ENCODE measurements around the gene FCRL4. TPM values are rescaled to one million over a fixed set of nuclear protein-coding genes. Genes with fewer than 3 reads are reported as not detected.

The FCRL4 gene
- total RNA-seq, 1 donor from 2014 or later: not detected

DNA sequence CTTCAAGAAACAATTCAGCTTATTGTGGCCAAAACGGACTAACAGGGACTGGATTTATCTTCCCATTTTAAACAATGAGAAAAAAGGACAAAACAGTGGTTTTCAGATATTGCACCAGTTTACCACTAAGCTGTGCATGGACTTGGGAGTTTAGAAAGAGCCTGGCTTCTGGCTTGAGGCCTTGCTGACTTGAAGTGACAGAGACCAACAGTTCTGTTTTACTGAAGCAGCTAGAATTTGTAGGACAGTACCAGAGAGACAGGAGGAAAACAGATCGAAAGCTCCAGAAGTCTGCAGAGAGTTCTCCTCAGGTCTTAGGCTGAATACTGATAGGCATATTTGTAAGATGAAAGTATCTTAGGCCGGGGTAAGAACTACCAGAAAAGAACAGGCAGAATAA, 20.5 kb downstream of the FCRL4 start:
- no peaks in the 10 kb centered on the region for H3K36me3 Mint-ChIP-seq
- no peaks in the 10 kb centered on the region for H3K4me1 Mint-ChIP-seq (ENCODE audit: unreplicated experiment)
- TF ChIP-seq, protein P1, sequence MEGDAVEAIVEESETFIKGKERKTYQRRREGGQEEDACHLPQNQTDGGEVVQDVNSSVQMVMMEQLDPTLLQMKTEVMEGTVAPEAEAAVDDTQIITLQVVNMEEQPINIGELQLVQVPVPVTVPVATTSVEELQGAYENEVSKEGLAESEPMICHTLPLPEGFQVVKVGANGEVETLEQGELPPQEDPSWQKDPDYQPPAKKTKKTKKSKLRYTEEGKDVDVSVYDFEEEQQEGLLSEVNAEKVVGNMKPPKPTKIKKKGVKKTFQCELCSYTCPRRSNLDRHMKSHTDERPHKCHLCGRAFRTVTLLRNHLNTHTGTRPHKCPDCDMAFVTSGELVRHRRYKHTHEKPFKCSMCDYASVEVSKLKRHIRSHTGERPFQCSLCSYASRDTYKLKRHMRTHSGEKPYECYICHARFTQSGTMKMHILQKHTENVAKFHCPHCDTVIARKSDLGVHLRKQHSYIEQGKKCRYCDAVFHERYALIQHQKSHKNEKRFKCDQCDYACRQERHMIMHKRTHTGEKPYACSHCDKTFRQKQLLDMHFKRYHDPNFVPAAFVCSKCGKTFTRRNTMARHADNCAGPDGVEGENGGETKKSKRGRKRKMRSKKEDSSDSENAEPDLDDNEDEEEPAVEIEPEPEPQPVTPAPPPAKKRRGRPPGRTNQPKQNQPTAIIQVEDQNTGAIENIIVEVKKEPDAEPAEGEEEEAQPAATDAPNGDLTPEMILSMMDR (conservative IDR thresholded peaks at IDR 0.05): no peak
- H3K9me3 Mint-ChIP-seq: no peaks in the 10 kb centered on the region
- no peak overlapping the region for H3K27ac Mint-ChIP-seq
- H3K27me3 Mint-ChIP-seq: peaks cover 10% of the 10 kb centered on the region
- DNase-seq (ENCODE audit: extremely low spot score, unreplicated experiment): no peak
- H3K4me3 Mint-ChIP-seq: no peak overlapping the region

DNA sequence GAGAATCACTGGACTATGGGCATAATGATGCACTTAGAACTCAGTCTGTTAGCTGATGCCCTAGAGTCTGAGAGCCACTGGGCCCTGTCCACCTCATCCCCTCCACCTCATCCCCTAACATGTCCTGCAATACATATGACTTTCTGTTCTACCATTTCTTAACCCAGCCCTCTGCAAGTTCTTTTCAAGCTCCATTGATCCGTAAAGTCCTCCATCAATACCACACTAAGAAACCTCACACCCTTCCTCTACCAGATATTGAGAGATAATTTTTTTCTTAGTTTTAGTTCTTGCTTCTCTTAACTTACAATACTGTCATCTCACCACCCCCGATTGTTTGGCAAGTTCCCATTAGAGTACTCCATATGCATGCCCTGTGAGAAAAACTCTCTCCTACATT, 22.1 kb downstream of the FCRL4 start:
- no peaks in the 10 kb centered on the region for H3K36me3 Mint-ChIP-seq

DNA sequence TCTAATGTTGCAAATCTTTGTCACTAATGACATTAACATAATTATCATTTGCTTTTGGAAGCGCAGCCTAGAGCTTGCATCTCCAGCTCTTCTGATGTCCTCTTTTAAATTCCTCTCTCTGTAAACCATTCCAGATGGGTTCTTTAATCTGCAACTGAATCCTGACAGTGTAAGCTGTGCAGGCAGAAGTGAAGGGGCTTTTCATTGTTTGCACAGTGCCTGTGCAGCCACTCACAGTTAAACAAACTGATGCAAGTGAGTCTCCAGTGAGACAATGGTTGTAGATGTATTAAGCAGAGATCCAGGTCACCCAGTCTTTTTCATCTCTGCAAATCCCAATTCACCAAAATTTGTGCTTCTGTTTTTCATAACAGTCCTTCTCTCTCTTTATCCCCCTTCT, 23.0 kb downstream of the FCRL4 start:
- peaks cover 3% of the 10 kb centered on the region for H3K27me3 Mint-ChIP-seq
- no peak overlapping the region for H3K4me3 Mint-ChIP-seq
- no peaks in the 10 kb centered on the region for H3K9me3 Mint-ChIP-seq
- no peak for DNase-seq (ENCODE audit: extremely low spot score, unreplicated experiment)
- TF ChIP-seq, protein P1 (conservative IDR thresholded peaks at IDR 0.05): no peak
- H3K27ac Mint-ChIP-seq: no peak overlapping the region
- H3K4me1 Mint-ChIP-seq (ENCODE audit: unreplicated experiment): no peaks in the 10 kb centered on the region
- no peaks in the 10 kb centered on the region for H3K36me3 Mint-ChIP-seq

More for the DNA sequence above, 22.1 kb downstream of the FCRL4 start:
- Mint-ChIP-seq H3K4me3 (no peak overlapping the region), H3K4me1 (ENCODE audit: unreplicated experiment) (no peaks in the 10 kb centered on the region), H3K27me3 (peaks cover 7% of the 10 kb centered on the region), H3K27ac (no peak overlapping the region), H3K9me3 (no peaks in the 10 kb centered on the region)
- DNase-seq (ENCODE audit: extremely low spot score, unreplicated experiment): no peak
- TF ChIP-seq, protein P1 (conservative IDR thresholded peaks at IDR 0.05): no peak

DNA sequence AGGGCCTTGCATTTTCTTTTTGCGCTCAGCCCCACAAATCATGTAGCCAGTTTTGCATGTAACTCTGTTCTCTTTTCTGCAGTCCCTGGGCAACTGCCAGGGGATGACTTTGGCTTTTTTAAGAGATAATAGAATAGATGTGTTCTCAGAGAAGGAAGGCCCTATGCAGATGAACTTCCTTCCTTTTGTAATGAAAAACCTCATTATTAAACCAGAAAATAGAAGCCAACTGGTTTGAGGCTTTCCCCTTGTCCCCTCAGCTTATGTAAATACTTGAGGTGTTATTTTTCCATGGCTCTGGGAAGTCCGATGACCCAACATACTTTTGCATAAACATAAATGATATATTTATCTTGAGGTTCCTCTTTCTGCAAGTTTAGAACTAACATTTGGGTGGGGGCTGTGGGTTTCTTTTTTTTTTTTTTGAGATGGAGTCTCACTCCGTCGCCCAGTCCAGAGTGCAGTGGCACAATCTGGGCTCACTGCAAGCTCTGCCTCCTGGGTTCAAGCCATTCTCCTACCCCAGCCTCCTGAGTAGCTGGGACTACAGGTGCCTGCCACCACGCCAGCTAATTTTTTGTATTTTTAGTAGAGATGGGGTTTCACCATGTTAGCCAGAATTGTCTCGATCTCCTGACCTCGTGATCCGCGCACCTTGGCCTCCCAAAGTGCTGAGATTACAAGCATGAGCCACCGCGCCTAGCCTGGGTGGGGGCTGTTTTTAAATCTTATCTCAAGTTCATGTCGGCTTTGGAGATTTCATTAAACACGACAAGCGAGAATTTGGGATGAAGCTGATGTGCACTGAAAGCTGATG, 31.2 kb downstream of the FCRL4 start:
- peaks cover 13% of the 10 kb centered on the region for H3K27me3 Mint-ChIP-seq
- H3K27ac Mint-ChIP-seq: no peak overlapping the region
- no peaks in the 10 kb centered on the region for H3K36me3 Mint-ChIP-seq
- no peak overlapping the region for H3K4me3 Mint-ChIP-seq
- no peaks in the 10 kb centered on the region for H3K9me3 Mint-ChIP-seq
- TF ChIP-seq, protein P1 (conservative IDR thresholded peaks at IDR 0.05): no peak
- no peaks in the 10 kb centered on the region for H3K4me1 Mint-ChIP-seq (ENCODE audit: unreplicated experiment)
- no peak for DNase-seq (ENCODE audit: extremely low spot score, unreplicated experiment)

DNA sequence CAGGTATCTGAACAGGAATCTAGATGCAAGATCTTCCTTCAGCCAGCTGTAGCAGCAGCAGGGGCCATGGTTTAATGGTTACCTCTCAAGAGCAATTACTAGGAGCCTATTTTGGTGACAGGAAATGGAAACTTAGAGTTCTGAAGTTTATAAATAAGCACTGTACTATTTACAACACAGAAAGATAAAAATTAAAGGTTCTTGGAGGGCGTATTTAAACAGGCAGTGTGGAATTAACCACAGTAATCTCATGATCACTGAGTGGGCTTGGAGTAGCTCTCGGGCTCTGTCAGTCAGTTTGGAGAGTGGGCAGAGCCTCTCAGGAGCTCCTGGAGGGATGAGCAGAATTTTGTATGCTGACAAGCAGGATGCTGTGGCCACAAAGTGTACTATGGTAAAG, 35.4 kb downstream of the FCRL4 start:
- H3K27me3 Mint-ChIP-seq: peaks cover 10% of the 10 kb centered on the region
- no peak overlapping the region for H3K27ac Mint-ChIP-seq
- no peaks in the 10 kb centered on the region for H3K36me3 Mint-ChIP-seq
- TF ChIP-seq, protein P1 (conservative IDR thresholded peaks at IDR 0.05): no peak
- H3K4me3 Mint-ChIP-seq: no peak overlapping the region
- H3K4me1 Mint-ChIP-seq (ENCODE audit: unreplicated experiment): no peaks in the 10 kb centered on the region
- no peak for DNase-seq (ENCODE audit: extremely low spot score, unreplicated experiment)
- no peaks in the 10 kb centered on the region for H3K9me3 Mint-ChIP-seq
